ENCODE results near the gene MUC4.
"Not testable (repeated sequence)": the region's sequence is repeated elsewhere in the genome, so short reads cannot be mapped to it uniquely, and the experiment has no call there.

Gene MUC4

DNA sequence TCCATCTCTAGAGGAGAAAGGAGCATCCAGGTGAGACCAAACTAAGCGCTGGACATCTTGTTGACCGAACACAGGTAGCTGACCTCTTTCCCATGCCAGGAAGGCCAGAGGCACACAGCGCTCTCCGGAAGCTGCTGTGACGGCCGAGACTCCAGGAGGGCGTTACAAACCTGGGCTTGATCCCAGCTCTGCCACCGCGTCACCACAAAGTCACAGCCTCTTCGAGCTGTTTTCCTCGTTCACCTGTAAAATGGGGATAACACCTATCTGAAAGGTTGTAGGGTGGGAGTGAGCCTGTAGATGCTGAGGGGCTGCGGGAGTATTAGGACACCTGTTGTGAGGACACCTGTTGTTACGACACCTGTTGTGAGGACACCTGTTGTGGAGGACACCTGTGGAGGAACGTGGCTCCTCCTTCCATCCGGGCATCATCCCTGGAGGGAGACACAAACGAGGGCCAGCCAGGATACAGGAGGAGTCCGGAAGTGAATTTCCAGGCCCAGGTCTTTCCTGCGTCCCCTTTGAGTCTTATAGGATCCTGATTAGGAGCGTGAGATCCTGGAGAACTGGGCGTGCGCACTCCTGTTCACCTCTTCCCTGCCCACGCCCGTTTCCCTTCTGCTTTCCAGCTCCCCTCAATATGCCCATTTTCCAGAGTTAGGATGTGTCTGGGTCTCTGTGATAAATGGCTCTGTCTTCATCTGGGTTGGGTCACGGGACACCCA, 2.3 kb upstream of the MUC4 start:
- no peak for DNase-seq (ENCODE audit: low read depth in 2 of 2)

DNA sequence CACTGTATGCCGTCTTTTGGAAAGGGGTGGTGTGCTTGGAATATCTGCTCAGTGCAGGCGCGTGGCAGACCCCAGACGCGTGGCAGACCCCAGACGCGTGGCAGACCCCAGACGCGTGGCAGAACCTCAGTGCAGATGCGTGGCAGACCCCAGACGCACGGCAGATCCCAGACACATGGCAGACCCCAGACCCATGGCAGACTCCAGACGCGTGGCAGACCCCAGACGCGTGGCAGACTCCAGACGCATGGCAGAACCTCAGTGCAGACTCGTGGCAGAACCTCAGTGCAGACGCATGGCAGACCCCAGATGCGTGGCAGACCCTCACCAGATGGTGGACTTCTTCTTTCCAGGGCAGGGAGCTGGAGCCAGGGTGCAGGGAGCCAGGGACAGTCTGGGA, 637 bp upstream of the MUC4 start:
- DNase-seq (ENCODE audit: low read depth in 2 of 2), result no peak

DNA sequence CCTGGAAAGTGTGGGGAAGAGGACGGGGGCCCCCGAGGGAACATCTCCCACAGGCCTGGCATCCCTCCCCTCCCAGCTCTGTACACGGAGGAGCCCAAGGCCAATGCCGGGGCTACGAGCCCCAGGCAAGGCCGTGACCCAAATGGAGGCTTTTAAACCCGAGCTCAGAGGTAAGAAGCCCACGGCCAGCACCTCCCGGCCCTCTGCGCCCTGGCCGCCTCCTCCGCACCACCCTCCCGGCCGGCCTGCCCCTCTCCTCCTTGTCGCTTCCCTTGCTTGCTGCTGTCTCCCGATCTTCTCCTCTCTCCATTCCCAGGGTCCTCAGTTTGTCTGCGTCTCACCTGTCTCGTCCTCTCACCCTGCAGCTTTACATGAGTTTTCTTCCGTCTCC, 1.3 kb downstream of the MUC4 start:
- no peak for DNase-seq (ENCODE audit: low read depth in 2 of 2)

DNA sequence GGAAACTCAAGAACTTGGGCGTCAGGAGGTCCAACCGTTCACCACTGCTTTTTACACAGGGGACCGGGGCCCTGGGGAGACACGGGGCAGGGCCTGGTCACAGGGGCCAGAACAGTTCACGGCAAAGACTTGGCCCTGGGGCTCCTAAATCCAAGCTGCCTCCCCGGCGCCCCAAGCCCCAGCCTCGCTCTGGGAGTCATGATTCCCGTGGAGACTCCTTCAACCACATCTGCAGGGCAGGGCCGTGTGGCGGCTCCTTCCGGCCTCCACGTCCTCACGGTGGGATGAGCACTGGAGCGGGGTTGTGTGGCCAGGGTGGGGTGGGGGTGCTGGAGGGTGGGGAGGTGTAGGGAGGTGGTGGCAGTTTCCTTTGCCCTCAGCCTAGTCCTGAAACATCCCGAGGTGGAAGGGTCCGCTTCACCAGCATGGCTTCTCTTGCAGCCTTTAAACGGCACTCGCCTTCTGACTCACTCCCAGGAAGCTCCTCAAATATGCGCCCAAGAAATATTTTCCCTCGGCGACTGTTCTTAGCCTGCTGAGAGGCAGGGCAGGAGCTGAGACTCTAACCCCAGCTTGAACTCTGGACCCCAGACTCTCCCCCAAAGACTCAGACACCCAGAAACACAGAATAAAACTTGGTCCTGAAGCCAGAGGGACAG, 1.8 kb downstream of the MUC4 start:
- no peak for DNase-seq (ENCODE audit: low read depth in 2 of 2)

DNA sequence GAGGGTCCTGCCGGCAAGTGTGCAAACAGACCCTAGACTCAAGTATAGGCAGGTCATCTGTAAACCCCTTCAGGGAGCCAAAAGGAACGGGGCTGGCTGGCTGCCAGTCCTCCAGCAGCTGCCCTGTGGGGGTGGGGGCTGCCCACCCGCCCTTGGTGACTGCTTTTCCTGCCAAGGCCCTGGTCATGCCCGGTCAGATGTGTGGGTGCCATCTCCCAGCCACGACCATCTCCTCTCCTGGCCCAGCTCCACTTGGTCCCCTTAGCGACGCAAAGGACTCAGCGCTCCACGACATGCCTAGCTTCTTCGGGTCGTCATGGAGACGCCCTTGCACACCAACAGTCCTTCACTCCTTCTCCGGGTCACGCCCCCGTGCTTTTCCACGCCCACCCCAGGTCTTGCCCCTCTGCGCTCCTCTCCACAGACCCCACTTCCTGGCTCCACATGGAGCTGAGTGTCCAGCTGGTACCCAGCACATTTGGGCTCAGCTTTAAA, 2.4 kb downstream of the MUC4 start:
- no peak for DNase-seq (ENCODE audit: low read depth in 2 of 2)

DNA sequence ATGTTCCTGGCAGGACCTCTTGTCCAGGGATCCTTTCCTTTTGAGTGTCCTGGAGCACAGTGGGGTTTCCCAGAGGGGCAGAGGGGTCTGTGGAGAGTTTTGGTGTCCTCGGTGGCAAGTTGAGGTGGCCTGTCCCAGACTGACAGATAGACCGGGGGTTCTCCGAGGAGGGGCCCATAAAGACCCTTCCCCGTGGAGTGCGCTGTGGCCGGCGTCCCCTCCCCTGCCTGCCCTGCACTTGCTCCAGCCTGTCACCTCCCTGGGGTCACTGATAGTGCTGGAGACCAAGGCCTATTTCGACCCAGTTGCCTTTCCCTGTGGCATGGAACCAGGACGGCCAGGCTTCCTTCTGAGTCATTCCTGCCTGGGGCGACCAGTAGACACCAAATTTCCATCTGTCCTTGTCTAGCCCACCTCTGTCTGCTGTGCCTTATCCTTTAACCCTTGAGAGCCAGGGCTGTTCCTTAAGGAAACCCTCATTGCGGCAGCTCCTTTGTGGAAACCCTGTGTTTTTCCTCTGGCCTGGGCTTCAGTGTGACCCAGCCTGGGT, 2.9 kb downstream of the MUC4 start:
- no peak for DNase-seq (ENCODE audit: low read depth in 2 of 2)

DNA sequence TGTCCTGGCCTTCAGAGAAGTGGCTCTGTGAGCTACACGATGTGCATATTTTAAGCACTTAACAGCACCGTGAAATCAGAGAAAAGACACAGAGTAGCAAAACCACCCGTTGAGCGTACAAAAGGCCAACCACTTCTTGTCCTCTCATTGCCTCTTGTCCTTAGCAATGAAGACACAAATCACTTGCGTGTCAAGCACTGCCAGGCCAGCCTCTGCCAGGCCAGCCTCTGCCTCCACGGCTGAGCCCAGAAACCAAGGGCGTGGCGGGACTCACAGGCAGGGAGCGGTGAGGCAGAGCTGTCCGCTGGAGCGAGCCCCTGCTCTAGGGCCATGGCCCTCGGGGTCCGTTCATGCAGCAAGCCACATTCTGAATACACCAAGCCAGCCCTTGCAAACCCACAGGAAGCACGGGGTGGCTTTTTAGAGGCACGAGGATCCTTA, 4.0 kb downstream of the MUC4 start:
- no peak for DNase-seq (ENCODE audit: low read depth in 2 of 2)

DNA sequence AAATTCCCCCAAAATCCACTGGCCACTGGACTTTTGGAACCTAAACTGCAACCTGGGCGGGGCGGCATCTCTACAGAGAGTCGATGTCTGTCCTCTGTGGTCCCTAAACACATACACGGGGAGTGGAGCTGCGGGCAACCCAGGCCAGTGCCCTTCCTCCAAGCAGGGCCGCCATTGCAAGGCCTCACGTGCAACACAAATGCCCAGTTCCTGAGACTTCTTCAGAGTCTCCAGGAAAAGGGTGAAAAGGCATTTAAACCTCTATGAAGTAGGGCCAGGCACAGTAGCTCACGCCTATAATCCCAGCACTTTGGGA, 4.9 kb downstream of the MUC4 start:
- DNase-seq (ENCODE audit: low read depth in 2 of 2), result no peak

DNA sequence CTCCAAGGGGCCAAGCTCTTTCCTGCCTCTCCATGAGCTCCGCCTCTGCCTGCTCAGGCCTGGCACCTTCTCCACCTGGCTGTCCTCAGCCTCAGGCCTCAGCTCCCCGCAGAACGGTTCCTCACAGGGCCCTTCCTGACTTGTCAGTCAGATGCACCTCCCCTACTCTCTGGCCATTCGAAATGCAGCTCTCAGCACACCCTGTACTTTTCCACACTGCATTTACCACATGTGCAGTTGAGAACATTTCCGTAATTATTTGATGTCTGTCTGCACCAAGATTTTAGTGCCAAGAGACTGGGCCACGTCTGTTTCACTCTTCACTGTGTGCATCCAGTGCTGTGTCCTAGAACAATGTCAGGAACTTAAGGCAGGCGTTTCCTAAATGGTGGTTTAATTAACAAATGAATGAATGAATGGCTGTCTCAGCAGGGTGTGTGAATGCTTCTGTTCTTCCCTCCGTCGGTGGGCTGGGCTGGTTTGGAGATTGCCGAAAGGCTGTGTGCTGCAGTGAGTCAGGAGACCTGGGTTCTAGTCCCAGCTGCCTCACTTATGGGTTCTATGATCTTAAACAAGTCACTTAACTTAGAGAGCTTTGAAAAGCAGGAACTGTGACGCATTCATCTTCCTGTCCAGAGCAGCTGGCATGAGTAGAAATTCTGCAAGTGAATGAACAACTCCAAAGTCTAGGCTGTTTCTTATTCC, 5.4 kb downstream of the MUC4 start:
- DNase-seq (ENCODE audit: low read depth in 2 of 2), result no peak

DNA sequence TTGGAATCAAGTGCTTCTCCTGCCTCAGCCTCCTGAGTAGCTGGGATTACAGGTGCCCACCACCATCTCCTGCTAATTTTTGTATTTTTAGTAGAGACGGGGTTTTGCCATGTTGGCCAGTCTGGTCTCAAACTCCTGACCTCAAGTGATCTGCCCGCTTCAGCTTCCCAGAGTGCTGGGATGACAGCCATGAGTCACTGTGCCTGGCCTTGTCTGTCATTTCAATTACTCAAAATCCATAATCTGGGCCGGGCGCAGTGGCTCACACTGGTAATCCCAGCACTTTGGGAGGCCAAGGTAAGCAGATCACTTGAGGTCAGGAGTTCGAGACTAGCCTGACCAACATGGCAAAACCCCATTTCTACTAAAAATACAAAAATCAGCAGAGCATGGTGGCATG, 6.1 kb downstream of the MUC4 start:
- DNase-seq (ENCODE audit: low read depth in 2 of 2), result not testable (repeated sequence)

DNA sequence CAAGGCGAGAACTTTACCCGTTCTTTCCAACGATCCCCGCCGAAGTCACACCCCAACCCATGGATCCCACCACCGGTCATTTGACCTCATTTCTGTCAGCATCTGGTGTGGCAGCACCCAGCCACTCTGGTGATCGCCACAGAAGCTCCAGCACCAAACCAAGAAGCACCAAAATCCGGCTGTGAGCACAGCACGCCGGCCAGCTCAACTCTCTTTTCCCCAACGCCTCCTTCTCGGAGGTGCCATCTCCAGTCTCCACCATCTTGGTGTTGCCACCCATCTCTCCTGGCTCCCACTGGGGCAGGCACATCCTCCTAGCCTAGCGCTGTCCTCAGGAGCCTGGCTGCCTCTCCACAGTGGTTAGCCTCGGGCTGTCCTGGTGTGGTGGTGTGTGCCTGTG, 6.5 kb downstream of the MUC4 start:
- DNase-seq (ENCODE audit: low read depth in 2 of 2), result no peak

DNA sequence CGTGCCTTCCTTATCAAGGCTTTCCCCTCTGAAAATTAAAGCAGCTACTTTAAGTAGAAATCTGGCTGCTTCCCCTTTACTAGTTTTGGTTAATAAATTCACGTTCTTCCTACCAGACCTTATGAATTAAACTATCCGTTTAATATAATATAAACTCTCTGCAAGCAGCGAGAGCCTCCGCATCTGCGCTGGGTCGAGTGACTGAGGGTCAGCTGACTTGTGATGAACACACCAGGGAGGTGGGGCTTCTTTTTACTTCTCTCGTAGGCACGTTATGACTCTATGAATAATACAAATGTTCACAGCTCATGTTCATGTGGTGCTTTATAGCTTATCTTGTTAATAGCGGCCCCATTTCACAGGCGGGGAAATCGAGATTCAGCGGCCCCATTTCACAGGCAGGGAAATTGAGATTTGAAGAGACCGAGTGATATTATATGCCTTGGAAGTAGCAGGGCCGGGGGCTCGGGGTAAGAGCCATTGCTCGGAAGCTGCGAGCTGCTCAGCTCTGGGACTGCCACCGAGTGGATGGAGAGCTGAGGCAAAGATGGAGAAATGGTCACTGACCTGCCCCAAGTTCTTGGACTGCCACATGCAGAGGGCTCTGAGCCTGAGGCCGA, 8.3 kb downstream of the MUC4 start:
- no peak for DNase-seq (ENCODE audit: low read depth in 2 of 2)

DNA sequence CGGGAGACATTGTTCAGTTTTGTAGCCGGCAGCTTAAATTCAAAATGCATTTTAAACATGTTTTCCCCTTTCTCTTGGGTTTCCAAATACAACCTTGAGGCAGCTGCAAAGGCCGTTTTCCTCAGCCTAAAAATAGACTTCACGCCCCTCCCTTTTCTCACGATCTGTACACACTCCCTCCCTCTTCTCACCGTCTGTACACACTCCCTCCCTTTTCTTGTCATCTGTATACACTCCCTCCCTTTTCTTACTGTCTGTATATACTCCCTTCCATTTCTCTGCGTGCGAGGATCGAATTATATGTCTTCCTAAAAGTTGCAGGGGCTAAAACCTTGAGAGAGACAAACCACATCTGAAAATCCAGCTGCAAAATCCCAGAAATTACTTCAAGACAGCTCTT, 8.9 kb downstream of the MUC4 start:
- no peak for DNase-seq (ENCODE audit: low read depth in 2 of 2)

DNA sequence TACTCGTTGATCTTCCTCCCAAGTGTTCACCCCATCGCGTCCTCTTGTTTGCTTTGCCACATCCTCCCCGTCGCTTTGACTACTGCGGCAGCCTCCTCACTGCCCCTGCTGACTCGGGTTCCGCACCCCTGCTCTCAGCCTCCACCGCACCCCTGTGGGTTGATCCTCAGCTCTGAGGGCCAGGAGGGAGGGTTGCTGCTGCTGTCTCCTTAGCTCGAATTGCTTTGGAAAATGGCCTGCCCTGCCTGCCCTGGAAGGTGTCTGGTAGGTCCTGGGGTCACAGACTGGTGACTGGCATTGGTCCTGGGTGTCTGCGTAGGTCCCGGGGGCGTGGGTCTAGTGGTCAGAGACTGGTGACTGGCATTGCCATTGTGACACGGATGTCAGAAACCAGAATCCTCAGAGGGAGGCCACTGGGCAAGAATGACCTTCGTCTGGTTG, 9.4 kb downstream of the MUC4 start:
- DNase-seq (ENCODE audit: low read depth in 2 of 2), result no peak

DNA sequence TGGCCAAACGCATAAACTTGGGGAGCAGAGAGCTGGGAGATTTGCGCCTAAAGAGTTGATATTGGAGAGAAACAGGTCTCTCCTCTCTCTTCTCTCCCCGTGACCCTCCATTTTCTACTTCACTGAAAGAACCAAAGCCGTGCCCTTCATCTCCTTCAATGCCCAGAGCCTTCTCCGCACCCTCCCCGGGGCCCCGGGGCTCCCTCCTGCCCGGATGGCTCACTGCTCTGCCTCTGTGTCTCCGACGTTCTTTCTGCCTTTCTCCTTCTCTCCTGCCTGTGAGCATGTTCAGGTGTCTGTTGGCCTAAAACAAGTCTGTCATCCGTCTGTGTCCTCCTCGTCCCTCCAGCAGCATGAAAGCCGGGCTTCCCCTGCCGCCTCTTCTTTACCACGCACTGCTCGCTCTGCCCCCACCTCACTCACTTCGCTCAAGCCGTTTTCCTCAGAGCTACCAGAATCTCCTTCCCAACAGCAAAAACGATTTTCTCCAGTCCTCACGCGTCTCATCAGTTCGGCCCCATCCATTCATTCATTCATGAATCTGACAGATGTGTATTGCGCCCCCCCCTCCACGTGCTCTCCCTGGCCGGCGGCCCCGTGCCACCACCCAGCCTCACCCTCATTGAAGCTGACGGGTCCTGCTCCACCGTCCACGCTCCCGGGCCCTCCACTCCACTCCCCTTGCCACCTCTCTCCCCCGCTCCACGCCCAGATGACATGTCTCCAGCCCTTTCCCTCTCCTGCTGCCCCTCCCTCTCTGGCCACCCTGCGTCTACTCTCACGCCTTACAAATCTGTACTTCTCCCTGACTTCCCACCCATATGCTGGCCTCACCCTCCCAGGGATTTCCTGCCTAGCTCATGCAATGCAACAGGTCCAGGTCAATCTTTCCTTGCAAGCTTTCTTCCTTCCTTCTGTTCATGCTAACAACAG, 10.2 kb downstream of the MUC4 start:
- DNase-seq (ENCODE audit: low read depth in 2 of 2), result no peak

DNA sequence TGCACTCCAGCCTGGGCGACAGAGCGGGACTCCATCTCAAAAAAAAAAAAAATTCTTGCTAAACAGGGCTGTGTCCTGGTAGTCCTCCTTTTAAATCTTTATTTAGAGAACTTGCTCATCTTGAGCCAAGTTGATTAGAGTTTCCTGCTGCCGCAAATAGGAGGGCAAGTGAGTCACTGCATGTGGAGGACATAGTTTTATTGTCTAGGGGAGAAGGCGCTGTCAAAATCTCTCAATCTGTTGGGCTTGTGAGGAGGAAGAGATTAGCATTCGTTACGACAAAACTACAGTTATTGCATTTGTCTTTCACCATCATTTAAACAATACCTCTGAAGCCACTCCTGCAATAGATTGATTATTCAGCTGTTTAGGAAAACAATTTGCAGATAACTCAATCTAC, 11.5 kb downstream of the MUC4 start:
- no peak for DNase-seq (ENCODE audit: low read depth in 2 of 2)

DNA sequence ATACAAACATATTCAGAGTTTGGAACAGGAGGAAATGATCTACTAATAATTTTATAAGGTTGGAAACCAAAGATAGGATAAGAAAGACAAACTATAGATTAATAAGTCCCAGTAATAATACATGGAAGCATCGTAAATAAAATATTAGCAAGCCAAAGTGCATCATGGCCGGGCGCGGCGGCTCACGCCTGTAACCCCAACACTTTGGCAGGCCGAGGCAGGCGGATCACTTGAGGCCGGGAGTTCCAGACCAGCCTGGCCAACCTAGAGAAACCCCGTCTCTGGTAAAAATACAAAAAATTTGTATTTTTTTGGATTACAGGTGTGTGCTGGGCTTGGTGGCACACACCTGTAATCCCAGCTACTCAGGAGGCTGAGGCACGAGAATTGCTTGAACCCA, 14.9 kb downstream of the MUC4 start:
- DNase-seq (ENCODE audit: low read depth in 2 of 2), result no peak

DNA sequence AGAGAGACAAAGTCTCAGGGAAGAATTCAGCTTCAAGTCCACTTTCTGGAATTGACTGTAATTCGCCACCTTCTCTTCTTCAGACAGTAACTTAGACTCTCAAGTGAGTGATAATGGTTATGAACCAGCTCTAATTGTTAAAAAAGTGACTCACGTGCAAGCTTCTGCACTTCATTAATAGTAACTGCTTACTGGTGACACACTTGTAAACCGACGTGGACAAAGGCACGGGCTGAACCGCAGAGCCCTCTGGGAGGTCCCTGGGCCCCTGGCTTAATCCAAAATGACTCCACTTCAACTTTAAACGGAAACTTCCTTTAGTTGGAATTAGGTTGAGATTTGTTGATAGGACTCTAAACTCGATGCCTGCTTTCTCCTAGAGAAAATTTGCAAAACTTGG, 17.0 kb downstream of the MUC4 start:
- no peak for DNase-seq (ENCODE audit: low read depth in 2 of 2)

DNA sequence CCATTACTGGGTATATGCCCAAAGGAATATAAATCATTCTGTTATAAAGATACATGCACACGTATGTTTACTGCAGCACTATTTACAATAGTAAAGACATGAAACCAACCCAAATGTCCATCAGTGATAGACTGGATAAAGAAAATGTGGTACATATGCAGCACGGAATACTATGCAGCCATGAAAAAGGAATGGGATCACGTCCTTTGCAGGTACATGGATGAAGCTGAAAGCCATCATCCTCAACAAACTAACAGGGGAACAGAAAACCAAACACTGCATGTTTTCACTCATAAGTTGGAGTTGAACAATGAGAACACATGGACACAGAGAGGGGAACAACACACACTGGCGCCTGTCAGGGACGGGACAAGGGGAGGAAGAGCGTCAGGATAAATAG, 19.1 kb downstream of the MUC4 start:
- DNase-seq (ENCODE audit: low read depth in 2 of 2), result not testable (repeated sequence)

DNA sequence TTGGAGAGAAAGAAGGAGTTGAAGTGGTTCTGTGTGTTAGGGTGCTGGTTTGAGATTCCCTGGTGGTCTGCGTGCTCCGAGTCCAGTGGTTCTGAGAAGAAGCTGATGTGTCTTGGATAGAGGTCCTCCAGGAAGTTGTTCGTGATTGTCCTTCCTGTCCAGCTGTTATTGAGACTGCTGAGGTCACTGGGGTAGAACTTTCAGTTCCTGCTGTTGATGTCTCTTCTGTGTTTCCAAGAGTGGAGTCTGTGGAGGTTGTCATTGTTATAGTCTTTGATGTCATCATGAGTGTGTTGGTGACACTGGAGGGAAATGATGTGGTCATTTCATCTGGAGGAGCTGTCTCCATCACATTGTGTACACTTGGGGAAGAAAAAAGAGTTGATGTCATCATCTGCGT, 20.8 kb downstream of the MUC4 start:
- DNase-seq (ENCODE audit: low read depth in 2 of 2), result no peak
